ENCODE measurements around the gene RNFT2.

DNA sequence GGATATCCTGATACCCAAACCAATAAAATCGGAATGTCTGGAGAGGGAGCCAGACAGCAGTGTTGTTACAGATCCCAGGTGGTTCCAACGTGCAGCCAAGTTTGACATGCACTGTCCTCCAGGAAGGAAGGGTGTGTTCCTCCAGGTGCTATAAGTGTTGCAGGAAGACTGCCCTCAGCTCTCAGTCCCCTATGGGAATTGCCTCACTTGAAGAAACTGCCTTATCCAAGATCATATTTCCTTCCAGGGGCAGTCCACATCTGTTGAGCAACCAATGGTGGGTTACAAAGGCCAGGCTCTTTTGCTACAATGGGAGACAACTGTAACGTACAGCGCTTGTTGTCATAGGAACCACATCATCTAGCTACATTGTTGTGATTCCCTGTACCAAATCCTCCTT lies 159.4 kb downstream of the RNFT2 start:
- TF ChIP-seq POLR2A (IDR thresholded peaks at IDR 0.05) (no peak), POLR2AphosphoS5 (IDR thresholded peaks at IDR 0.05) (no peak)
- TF ChIP-seq, protein P1, sequence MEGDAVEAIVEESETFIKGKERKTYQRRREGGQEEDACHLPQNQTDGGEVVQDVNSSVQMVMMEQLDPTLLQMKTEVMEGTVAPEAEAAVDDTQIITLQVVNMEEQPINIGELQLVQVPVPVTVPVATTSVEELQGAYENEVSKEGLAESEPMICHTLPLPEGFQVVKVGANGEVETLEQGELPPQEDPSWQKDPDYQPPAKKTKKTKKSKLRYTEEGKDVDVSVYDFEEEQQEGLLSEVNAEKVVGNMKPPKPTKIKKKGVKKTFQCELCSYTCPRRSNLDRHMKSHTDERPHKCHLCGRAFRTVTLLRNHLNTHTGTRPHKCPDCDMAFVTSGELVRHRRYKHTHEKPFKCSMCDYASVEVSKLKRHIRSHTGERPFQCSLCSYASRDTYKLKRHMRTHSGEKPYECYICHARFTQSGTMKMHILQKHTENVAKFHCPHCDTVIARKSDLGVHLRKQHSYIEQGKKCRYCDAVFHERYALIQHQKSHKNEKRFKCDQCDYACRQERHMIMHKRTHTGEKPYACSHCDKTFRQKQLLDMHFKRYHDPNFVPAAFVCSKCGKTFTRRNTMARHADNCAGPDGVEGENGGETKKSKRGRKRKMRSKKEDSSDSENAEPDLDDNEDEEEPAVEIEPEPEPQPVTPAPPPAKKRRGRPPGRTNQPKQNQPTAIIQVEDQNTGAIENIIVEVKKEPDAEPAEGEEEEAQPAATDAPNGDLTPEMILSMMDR (IDR thresholded peaks at IDR 0.05) = no peak
